GM19238 (cell line): Measurements from ENCODE around the gene MAPT.
"Not testable (repeated sequence)": the region's sequence is repeated elsewhere in the genome, so short reads cannot be mapped to it uniquely, and the experiment has no call there.

Source experiments
- DNase-seq: peaks from one replicate; pipeline ENCODE4 v3.0.0; 2011; ENCODE audit warnings: low spot score; ENCODE audit not compliant: insufficient read length

MAPT gene

GRCh38 chr17:45990886-45991285 is 96.5 kb downstream of the MAPT start:
- DNase-seq: no peak

GRCh38 chr17:45991341-45991740 is 97.0 kb downstream of the MAPT start:
- DNase-seq: no peak

- no peak for DNase-seq
Observed at GRCh38 chr17:45992175-45992574, 97.8 kb downstream of the MAPT start.

GRCh38 chr17:45992904-45993303 is 98.5 kb downstream of the MAPT start:
- DNase-seq: no peak

- no peak for DNase-seq
Observed at GRCh38 chr17:45993962-45994627, 99.7 kb downstream of the MAPT start.

GRCh38 chr17:45994987-45995386 is 100.6 kb downstream of the MAPT start:
- no peak for DNase-seq

GRCh38 chr17:45995627-45996270 is 101.4 kb downstream of the MAPT start:
- no peak for DNase-seq

GRCh38 chr17:45996282-45996937 is 102.1 kb downstream of the MAPT start:
- no peak for DNase-seq

- no peak for DNase-seq
Observed at GRCh38 chr17:45997166-45997565, 102.8 kb downstream of the MAPT start.

- no peak for DNase-seq
Observed at GRCh38 chr17:45997624-45998023, 103.3 kb downstream of the MAPT start.

- DNase-seq: no peak
Observed at GRCh38 chr17:45998987-45999899, 104.9 kb downstream of the MAPT start, which contains the start of gene STH. STH (plus strand) TSS chr17:45999250; CDS start chr17:45999280, 30 bp downstream.

GRCh38 chr17:45999900-46000290 is 105.5 kb downstream of the MAPT start:
- no peak for DNase-seq

- no peak for DNase-seq
Observed at GRCh38 chr17:46000292-46000691, 105.9 kb downstream of the MAPT start.

- no peak for DNase-seq
Observed at GRCh38 chr17:46000757-46001156, 106.4 kb downstream of the MAPT start.

GRCh38 chr17:46001390-46002310 is 107.3 kb downstream of the MAPT start:
- no peak for DNase-seq

- DNase-seq: peak; percentile 65
Observed at GRCh38 chr17:46002311-46002972, 108.1 kb downstream of the MAPT start.

GRCh38 chr17:46002973-46003316 is 108.6 kb downstream of the MAPT start:
- DNase-seq: no peak

GRCh38 chr17:46003907-46004748 is 109.8 kb downstream of the MAPT start:
- DNase-seq: no peak

GRCh38 chr17:46006082-46006481 is 111.7 kb downstream of the MAPT start:
- DNase-seq: not testable (repeated sequence)
